8988T (cell line): ENCODE data around the gene NFATC1.
A peak's percentile ranks its signal among the peaks of the same experiment; 100 is the strongest.

Experiments used
- DNase-seq: peaks from one replicate; pipeline ENCODE4 v3.0.0; 2011

NFATC1 gene

DNA sequence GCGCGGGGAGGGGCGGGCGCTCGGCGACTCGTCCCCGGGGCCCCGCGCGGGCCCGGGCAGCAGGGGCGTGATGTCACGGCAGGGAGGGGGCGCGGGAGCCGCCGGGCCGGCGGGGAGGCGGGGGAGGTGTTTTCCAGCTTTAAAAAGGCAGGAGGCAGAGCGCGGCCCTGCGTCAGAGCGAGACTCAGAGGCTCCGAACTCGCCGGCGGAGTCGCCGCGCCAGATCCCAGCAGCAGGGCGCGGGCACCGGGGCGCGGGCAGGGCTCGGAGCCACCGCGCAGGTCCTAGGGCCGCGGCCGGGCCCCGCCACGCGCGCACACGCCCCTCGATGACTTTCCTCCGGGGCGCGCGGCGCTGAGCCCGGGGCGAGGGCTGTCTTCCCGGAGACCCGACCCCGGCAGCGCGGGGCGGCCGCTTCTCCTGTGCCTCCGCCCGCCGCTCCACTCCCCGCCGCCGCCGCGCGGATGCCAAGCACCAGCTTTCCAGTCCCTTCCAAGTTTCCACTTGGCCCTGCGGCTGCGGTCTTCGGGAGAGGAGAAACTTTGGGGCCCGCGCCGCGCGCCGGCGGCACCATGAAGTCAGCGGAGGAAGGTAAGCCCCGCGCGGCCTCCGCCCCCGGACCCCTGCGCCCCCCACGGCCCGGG is at the start of gene NFATC1:
Gene NFATC1 (plus strand): TSS at position 170 of the 644 bp plus-strand sequence. CDS start 295 bp downstream, at position 465.
- peak; percentile 56 for DNase-seq

- no peak for DNase-seq
Measured at GRCh38 chr18:79345981-79346380, 49.7 kb upstream of the NFATC1 start.

DNA sequence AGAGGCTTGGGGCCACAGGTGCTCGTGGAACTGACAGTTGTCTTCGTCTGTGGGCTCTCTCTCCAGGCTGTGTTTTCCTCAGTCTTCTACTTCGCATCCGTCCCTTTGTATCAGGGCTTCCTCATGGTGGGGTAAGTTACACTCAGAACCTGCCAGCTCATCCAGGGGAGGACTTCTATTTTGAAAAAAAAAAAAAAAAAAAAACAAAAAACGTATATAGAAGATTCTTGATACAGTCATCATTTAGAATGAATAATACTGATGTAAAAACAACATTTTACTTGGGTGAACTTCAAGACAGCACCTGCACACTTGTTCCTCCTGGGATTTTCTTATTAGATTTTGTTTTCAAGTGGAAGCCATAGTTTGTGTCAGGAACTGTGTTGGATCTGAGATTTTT is 47.7 kb upstream of the NFATC1 start:
- DNase-seq = no peak

- DNase-seq = no peak
Measured at GRCh38 chr18:79352432-79352831, 43.3 kb upstream of the NFATC1 start.

- no peak for DNase-seq
Measured at GRCh38 chr18:79353267-79353666, 42.5 kb upstream of the NFATC1 start.

DNA sequence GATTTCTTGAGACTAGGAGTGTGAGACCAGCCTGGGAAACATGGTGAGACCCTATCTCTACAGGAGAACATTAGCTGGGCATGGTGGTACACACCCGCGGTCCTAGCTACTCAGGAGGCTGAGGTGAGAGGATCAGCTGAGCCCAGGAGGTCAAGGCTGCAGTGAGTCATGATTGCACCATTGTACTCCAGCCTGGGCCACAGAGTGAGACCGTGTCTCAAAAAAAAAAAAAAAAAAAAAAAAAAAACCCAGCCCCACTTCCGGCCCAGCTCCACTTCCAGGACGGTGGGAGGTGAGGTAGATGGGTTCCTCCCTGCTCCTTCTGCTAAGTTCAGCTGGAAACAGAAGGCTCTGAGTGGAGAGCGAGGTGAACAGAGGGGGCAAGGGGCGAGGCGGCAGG is 41.4 kb upstream of the NFATC1 start:
- no peak for DNase-seq

DNA sequence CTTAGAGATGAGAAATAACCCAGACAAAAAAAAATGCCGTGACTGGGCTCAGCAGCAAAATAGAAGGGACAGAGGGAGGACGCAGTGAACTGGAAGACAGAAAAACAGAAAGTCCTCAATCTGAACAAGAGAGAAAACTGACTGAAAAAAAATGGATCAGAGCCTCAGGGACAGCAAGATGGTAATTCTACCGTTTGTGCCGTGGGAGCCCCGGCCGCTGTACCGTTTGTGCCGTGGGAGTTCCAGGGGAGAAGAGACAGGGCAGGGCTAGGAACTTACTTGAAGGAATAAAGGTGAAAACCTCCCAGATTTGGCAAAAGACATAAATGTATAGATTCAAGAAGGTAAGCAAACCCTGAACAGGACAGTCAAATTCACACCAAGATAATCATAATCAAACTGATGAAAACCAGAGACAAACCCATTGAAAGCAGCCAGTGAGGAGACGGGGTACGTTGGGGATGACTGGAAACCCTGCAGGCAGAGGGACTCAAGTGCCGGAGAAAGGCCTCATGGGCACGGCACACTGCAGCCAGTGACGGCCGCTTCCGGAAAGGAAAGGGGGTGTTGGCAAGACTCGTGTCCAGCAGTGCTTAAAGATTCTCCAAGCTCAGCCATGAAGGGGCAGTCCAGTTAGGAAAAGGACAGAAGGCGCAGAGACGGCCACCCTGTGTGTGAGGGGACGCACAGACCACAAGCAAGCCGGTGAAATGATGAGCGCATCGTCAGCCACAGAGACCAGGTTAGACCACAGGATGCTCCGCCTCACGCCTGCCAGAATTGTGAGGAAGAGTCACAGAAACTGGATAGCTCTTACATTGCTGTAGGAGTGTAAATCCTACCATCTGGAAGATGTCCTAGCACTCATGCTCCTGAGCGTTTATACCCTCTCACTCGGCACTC is 40.0 kb upstream of the NFATC1 start:
- no peak for DNase-seq

DNA sequence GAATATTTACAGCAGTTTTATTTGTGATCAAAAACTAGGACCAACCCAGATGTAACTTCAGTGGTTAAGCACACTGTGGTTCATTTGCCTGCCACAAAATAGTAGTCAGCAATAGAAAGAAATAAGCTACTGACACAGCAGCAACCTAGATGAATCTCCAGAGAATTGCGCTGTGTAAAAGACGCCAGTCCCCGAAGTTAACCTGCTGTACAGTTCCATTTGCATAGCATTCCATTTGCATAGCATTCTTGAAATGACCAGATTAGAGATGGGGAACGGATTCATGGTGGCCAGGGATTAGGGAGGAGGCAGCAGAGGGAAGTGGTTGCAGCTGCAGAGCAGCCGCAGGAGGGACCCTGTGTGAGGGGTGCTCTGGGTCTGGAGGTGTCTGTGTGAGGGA is 39.3 kb upstream of the NFATC1 start:
- DNase-seq = no peak

- no peak for DNase-seq
Measured at GRCh38 chr18:79360933-79361332, 34.8 kb upstream of the NFATC1 start.

DNA sequence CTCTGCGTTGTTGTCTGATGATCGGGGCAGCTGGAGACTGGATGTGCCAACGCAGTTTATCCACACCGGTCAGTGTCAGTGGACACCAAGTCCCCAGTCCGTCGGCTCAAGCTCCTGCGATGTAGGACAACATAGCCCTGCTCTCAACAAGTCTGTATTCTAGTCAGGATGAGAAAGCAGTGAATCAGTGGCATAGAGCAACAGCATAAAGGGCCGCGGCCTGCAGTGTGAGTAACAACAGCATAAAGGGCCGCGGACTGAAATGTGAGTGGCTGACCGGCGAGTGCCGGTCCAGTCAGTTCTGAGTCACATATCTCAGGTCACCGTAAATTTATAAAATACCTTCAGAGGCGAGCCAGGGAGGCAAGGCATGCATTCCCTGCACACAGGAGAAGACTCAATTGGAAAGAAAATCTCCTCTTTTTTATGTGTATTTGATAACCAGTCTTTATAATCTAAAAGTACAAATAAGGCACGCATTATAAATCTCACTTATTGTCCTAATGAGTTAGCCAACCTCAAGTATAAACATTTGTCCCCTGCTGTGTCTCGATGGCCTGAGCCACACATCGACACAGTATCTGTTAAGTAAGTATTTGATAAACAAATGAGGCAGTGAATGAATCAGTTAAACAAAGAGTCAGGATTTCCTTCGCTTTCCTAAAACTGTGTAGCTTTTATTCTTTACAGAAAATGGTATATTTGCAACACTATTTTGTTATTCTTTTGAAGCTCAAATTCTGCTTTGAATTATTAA is 33.8 kb upstream of the NFATC1 start:
- DNase-seq = no peak

GRCh38 chr18:79365701-79366100 is 30.0 kb upstream of the NFATC1 start:
- no peak for DNase-seq

DNA sequence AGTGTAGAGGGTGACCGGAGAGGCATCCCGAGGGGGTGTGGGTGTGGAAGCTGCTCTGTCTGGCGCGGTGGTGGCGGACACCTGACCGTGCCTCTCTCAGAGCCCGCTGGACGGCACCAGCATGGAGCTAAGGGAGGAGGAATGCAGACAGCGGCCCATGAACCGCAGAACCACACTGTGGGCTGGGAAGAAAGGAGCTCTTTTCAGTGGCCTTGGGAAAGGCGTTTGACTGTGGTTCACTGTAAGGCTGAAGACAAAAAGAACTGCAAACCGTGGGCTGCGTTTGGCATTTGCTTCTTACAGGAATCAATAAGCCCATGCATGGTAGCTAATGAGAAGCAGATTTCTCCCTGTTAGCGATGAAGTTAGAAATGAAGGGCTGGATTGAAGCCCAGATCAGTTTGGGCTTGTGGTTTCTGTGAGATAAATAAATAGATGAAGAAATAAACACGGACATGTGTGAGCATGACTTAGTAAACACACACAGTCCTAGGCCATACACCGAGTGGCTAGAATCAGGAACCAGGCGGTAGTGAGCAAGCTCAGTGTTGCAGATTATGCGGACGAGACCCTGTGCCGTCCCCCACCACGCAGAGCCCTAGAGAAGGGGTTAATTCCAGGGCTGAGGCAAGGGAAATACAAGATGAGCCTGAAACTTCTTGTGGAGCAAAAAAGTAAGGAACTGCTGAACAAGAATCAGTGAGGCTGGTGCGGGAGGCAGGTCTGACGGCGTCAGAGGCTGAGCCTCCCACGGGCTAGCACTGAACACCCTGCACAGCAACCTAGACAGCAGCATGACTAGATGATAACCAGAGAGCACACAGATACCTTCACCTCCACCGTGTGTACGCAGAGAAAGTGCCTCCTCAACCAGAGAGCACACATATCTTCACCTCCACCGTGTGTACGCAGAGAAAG is 29.3 kb upstream of the NFATC1 start:
- DNase-seq = no peak

DNA sequence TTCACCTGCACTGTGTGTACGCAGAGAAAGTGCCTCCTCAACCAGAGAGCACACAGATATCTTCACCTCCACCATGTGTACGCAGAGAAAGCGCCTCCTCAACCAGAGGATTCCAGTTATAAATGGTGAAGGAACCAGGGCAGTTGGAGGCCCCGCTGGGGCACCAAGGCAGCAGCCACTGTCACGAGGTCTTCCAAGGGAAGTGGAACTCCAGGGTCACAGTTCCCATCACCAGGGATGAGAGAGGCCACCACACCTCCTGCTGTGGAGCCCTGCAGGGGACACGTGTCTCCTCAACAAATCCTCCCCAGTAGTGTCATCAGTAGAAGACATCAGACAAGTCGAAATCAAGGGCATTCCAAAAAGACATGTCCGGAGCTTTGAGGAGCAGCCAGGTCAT is 28.2 kb upstream of the NFATC1 start:
- no peak for DNase-seq

DNA sequence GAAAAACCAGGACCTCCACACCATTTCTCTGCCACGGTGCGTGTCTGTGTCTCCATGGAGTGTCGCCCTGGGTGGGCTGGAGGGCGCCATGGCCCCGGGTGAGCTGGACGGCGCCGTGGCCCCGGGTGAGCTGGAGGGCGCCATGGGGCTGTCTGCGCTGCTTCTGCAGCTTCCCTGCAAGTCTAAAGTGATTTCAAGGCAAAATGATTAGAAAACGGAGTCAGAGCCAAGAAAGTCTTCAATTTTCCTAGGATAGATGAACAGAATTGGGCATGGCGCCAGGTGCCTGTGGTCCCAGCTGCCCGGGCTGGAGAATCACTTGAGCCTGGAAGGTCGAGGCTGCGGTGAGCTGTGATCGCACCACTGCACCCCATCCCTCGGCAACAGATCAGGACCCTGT is 27.7 kb upstream of the NFATC1 start:
- no peak for DNase-seq

DNA sequence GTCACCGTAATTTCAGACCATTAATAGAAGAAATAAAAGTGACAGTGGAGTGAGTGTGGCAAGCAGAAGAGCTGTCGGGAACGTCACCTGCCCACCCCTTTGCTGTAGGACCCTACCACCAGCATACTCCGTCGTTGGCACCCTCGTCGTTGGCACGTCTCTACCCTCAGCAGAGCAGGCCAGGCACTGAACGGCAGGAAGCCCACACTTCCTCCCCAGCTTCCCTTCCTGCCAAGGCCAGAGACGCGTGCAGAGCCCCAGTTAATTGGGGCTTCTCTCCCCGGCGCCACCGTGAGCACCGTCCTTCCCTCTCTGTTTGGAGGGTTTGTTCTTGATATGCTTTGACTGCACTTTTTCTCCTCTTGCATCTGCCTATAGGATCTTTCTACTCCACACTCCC is 27.0 kb upstream of the NFATC1 start:
- DNase-seq = no peak

- no peak for DNase-seq
Measured at GRCh38 chr18:79371561-79372121, 24.1 kb upstream of the NFATC1 start.

GRCh38 chr18:79372461-79372860 is 23.3 kb upstream of the NFATC1 start:
- no peak for DNase-seq

- no peak for DNase-seq
Measured at GRCh38 chr18:79372991-79373390, 22.7 kb upstream of the NFATC1 start.

GRCh38 chr18:79373736-79374135 is 22.0 kb upstream of the NFATC1 start:
- DNase-seq = no peak

DNA sequence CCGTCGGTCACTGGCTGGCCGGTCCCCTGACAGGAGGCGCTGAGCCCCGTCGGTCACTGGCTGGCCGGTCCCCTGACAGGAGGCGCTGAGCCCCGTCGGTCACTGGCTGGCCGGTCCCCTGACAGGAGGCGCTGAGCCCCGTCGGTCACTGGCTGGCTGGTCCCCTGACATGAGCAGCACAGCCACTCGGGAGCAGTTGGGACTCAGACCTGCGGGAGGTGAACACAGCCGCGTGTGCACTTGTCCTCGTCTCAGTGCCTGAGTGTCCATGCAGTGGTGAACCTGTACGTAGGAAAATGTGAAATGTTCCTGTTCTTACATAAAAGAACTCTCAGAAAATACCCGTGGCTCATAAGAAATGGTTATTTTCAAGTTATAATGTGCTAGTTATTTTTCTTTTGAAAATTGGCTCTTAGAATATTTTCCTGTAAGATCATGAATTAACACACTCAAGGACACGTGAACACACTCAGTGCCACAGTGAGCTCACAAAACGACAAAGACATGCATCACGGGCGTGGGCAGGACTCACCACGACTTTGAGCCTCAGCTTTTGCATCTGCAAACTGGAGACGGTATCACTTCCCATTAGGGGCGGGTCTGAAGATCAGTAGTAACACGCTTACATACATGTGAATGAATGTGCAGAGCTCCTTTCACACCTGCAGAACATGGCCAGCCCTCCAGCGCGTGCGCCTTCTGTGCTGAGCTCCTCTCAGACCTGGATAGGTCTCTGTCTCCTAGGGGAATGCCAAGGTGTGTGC is 21.1 kb upstream of the NFATC1 start:
- no peak for DNase-seq

DNA sequence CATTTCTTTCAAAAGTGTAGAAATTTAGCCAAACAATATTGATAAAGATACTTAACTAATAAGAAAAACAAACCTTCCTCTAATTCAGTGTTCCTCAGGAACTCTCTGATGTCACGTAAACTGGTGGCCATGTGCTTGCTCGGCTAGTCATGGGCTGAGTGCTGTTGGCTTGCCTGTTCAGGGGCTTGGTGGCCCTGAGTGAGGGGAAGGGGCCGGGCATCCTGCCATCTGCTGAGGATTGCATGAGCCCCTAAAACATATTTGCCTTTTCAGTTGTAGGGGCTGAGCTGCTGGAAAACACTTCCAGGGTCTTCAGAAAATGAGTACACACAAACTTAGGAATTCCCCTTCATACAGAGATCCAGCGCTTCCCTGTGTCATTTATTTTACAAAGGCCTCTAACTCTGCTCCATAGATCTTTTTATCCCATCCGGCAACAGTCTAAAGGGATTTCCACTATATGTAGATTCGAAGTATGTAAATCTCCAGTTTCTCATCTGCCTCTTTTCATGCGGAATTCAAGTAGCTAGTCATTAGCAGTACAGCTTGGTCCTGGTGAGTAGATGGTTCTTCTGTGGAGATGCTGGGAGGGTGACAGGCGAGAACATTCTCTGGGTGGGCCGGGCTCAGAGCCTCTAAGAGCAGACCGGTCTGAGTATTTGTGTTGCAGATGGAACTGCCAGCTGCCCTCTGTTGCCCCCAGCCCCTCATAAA is 20.1 kb upstream of the NFATC1 start:
- no peak for DNase-seq
